ENCODE data around the gene SIN3B.

Gene SIN3B

GRCh38 chr19:16903347-16903746 is 74.1 kb downstream of the SIN3B start:
- H4K20me1 ChIP-seq (ENCODE audit: insufficient read depth, low read length): no peaks in the 10 kb centered on the region
- no peak overlapping the region for H3K4me3 ChIP-seq (ENCODE audit: low read depth, low read length, poor library complexity, severe bottlenecking)
- no peak overlapping the region for H3K4me2 ChIP-seq (ENCODE audit: low read length)
- H3K27me3 ChIP-seq (ENCODE audit: insufficient read depth, low read length): no peaks in the 10 kb centered on the region; the same call in 1 of the 2 replicates
- H2AFZ ChIP-seq (ENCODE audit: low read length): no peak overlapping the region
- H3K9me2 ChIP-seq (ENCODE audit: low read depth, low read length): no peaks in the 10 kb centered on the region
- H3F3A ChIP-seq (ENCODE audit: insufficient read depth, low read length): no peaks in the 10 kb centered on the region; the same call in 1 of the 2 replicates
- H3K79me2 ChIP-seq (ENCODE audit: insufficient read depth, low read length): no peaks in the 10 kb centered on the region
- no peak overlapping the region for H3K27ac ChIP-seq (ENCODE audit: low read depth, low read length, poor library complexity, severe bottlenecking)
- no peak overlapping the region for H3K9ac ChIP-seq (ENCODE audit: low read length)
- no peaks in the 10 kb centered on the region for H3K4me1 ChIP-seq (ENCODE audit: insufficient read depth, low read length, severe bottlenecking)
- TF ChIP-seq CTCF (IDR thresholded peaks at IDR 0.05; ENCODE audit: low read length) (no peak), EZH2 (IDR thresholded peaks at IDR 0.05; ENCODE audit: borderline replicate concordance, low read length) (no peak)
- no peaks in the 10 kb centered on the region for H3K9me3 ChIP-seq (ENCODE audit: low read length)
- no peaks in the 10 kb centered on the region for H3K36me3 ChIP-seq (ENCODE audit: insufficient read depth, low read length)

- H3K9me3 ChIP-seq (ENCODE audit: low read length): no peaks in the 10 kb centered on the region
- H4K20me1 ChIP-seq (ENCODE audit: insufficient read depth, low read length): no peaks in the 10 kb centered on the region
- H3K79me2 ChIP-seq (ENCODE audit: insufficient read depth, low read length): no peaks in the 10 kb centered on the region
- no peaks in the 10 kb centered on the region for H3K27me3 ChIP-seq (ENCODE audit: insufficient read depth, low read length)
- H3K4me1 ChIP-seq (ENCODE audit: insufficient read depth, low read length, severe bottlenecking): no peaks in the 10 kb centered on the region
- H3K4me3 ChIP-seq (ENCODE audit: low read depth, low read length, poor library complexity, severe bottlenecking): no peak overlapping the region
- TF ChIP-seq EZH2 (IDR thresholded peaks at IDR 0.05; ENCODE audit: borderline replicate concordance, low read length) (no peak), CTCF (IDR thresholded peaks at IDR 0.05; ENCODE audit: low read length) (no peak)
- H3K9me2 ChIP-seq (ENCODE audit: low read depth, low read length): no peaks in the 10 kb centered on the region
- no peak overlapping the region for H3K27ac ChIP-seq (ENCODE audit: low read depth, low read length, poor library complexity, severe bottlenecking)
- H3F3A ChIP-seq (ENCODE audit: insufficient read depth, low read length): no peaks in the 10 kb centered on the region
- H3K36me3 ChIP-seq (ENCODE audit: insufficient read depth, low read length): no peaks in the 10 kb centered on the region
- H3K4me2 ChIP-seq (ENCODE audit: low read length): no peak overlapping the region
- H2AFZ ChIP-seq (ENCODE audit: low read length): no peak overlapping the region
- H3K9ac ChIP-seq (ENCODE audit: low read length): no peak overlapping the region
These were observed 75.4 kb downstream of the SIN3B start for GRCh38 chr19:16904599-16904998.

- Histone ChIP-seq H2AFZ (ENCODE audit: low read length) (no peak overlapping the region), H4K20me1 (ENCODE audit: insufficient read depth, low read length) (no peaks in the 10 kb centered on the region), H3K4me1 (ENCODE audit: insufficient read depth, low read length, severe bottlenecking) (no peaks in the 10 kb centered on the region), H3F3A (ENCODE audit: insufficient read depth, low read length) (no peaks in the 10 kb centered on the region), H3K27ac (ENCODE audit: low read depth, low read length, poor library complexity, severe bottlenecking) (no peak overlapping the region), H3K79me2 (ENCODE audit: insufficient read depth, low read length) (no peaks in the 10 kb centered on the region), H3K4me3 (ENCODE audit: low read depth, low read length, poor library complexity, severe bottlenecking) (no peak overlapping the region), H3K4me2 (ENCODE audit: low read length) (no peak overlapping the region), H3K9ac (ENCODE audit: low read length) (no peak overlapping the region), H3K9me2 (ENCODE audit: low read depth, low read length) (no peaks in the 10 kb centered on the region), H3K36me3 (ENCODE audit: insufficient read depth, low read length) (no peaks in the 10 kb centered on the region; the same call in 1 of the 2 replicates), H3K9me3 (ENCODE audit: low read length) (peaks cover 10% of the 10 kb centered on the region), H3K27me3 (ENCODE audit: insufficient read depth, low read length) (peaks cover 4% of the 10 kb centered on the region; the same call in 1 of the 2 replicates)
- no peak for TF ChIP-seq EZH2 (IDR thresholded peaks at IDR 0.05; ENCODE audit: borderline replicate concordance, low read length)
- no peak for TF ChIP-seq CTCF (IDR thresholded peaks at IDR 0.05; ENCODE audit: low read length)
These were observed 79.6 kb downstream of the SIN3B start for GRCh38 chr19:16908759-16909158.
